GM21717 (cell line): ENCODE data around the gene EGF.
"Not testable (repeated sequence)": the region's sequence is repeated elsewhere in the genome, so short reads cannot be mapped to it uniquely, and the experiment has no call there.

Experiments
- ATAC-seq: cut with Tn5 transposase; IDR thresholded peaks from one replicate; pipeline ENCODE4 v1.9.1; 2021; ENCODE audit warnings: mild to moderate bottlenecking, moderate library complexity; ENCODE audit not compliant: unreplicated experiment

EGF gene

GRCh38 chr4:109912706-109913595 is at the start of gene EGF:
Gene EGF, plus strand, starts transcription at chr4:109912883. Its CDS starts 453 bp downstream, at chr4:109913336.
- ATAC-seq = no peak

- ATAC-seq = no peak
These were observed 48.5 kb upstream of the EGF start for GRCh38 chr4:109864134-109864533.

GRCh38 chr4:109870061-109870460 is 42.6 kb upstream of the EGF start:
- no peak for ATAC-seq

GRCh38 chr4:109872065-109872464 is 40.6 kb upstream of the EGF start:
- ATAC-seq = no peak

GRCh38 chr4:109872950-109873656 is 39.6 kb upstream of the EGF start:
- no peak for ATAC-seq

GRCh38 chr4:109873791-109874514 is 38.7 kb upstream of the EGF start:
- no peak for ATAC-seq

GRCh38 chr4:109875106-109875505 is 37.6 kb upstream of the EGF start:
- ATAC-seq = no peak

- ATAC-seq = not testable (repeated sequence)
These were observed 37.1 kb upstream of the EGF start for GRCh38 chr4:109875553-109875952.

- ATAC-seq = no peak
These were observed 35.9 kb upstream of the EGF start for GRCh38 chr4:109876634-109877265.

- peak; percentile 85 for ATAC-seq
These were observed 35.3 kb upstream of the EGF start for GRCh38 chr4:109877400-109877799.

- ATAC-seq = no peak
These were observed 34.3 kb upstream of the EGF start for GRCh38 chr4:109878355-109878754.

- no peak for ATAC-seq
These were observed 33.6 kb upstream of the EGF start for GRCh38 chr4:109879081-109879480.

GRCh38 chr4:109879636-109880314 is 32.9 kb upstream of the EGF start:
- ATAC-seq = no peak

- ATAC-seq = no peak
These were observed 26.4 kb upstream of the EGF start for GRCh38 chr4:109886303-109886702.

- ATAC-seq = no peak
These were observed 25.6 kb upstream of the EGF start for GRCh38 chr4:109887071-109887470.

GRCh38 chr4:109890076-109890475 is 22.6 kb upstream of the EGF start:
- no peak for ATAC-seq

GRCh38 chr4:109902559-109903251 is 10.0 kb upstream of the EGF start:
- no peak for ATAC-seq

- no peak for ATAC-seq
These were observed 4.0 kb upstream of the EGF start for GRCh38 chr4:109908731-109909130.

- no peak for ATAC-seq
These were observed 2.4 kb upstream of the EGF start for GRCh38 chr4:109910256-109910655.
